Urinary bladder (tissue), 4 donors: Measurements from ENCODE around the gene RAI2. TPM values are rescaled to one million over a fixed set of nuclear protein-coding genes. Genes with fewer than 3 reads are reported as not detected.
"Not testable (repeated sequence)": the region's sequence is repeated elsewhere in the genome, so short reads cannot be mapped to it uniquely, and the experiment has no call there.

Experiments used
- DNase-seq: peaks from one replicate; pipeline ENCODE4 v3.0.0-alpha.2; 2015; ENCODE audit errors: extremely low spot score
- H3K27ac ChIP-seq: one replicate; pipeline ENCODE4 v1.5.1; 2013; ENCODE audit warnings: low read depth, mild to moderate bottlenecking, moderate library complexity
- H3K36me3 ChIP-seq: one replicate; pipeline ENCODE4 v1.6.1; 2013; ENCODE audit warnings: mild to moderate bottlenecking, moderate library complexity; ENCODE audit not compliant: insufficient read depth
- H3K4me1 ChIP-seq: one replicate; pipeline ENCODE4 v1.6.1; 2013; ENCODE audit warnings: mild to moderate bottlenecking, moderate library complexity; ENCODE audit not compliant: insufficient read depth
- H3K4me3 ChIP-seq: one replicate; pipeline ENCODE4 v1.5.1; 2013; ENCODE audit warnings: low read depth, low read length
- WGBS: extraction: QIAGEN DNeasy Blood & Tissue Kit; methylation state at CpG from one replicate; pipeline ENCODE4 v1.1.7; 2013; 5-methylcytosine and 5-hydroxymethylcytosine counted together
- polyA plus RNA-seq: library from polyadenylated mRNA; stranded (reverse); fragments of 200-250 nt; gene quantifications from one replicate; pipeline ENCODE4 v1.2.3, GENCODE V29; 2013
- total RNA-seq: library from RNA; depleted of rRNA; stranded (reverse); fragments of >200 nt; gene quantifications from one replicate; pipeline ENCODE4 v1.2.3, GENCODE V29; 2014
- donor health status: healthy with polysubstance abuse.
- donor health status: healthy.

RAI2 gene
- total and polyA plus RNA-seq, 2 donors: 4.7 to 54.3 TPM

DNA sequence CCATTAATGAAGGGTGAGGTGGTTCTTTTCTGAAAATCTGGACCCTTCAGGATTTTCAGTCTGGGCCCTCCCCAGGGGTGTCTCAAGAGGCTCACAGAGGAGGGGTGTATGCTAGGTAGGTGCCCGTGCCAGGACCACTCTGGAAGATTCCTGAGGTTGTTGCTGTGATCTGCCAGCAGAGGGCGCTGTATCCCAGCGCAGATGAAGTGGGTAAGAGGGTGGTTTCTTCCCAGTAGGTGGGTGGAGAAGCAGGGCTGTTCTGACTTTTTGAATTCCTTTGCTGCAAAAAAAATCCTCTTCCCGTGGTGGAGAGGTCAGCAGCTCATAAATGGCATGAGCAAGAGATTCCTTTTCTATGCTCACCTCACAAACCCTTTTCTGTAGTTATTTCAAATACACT lies 72.7 kb downstream of the RAI2 start:
- Histone ChIP-seq H3K4me1 (no peaks in the 10 kb centered on the region), H3K27ac (no peak overlapping the region), H3K36me3 (no peaks in the 10 kb centered on the region), H3K4me3 (no peak overlapping the region)
- DNase-seq: no peak
- 4% methylated on average over 4 of the region's 4 CpGs for WGBS

DNA sequence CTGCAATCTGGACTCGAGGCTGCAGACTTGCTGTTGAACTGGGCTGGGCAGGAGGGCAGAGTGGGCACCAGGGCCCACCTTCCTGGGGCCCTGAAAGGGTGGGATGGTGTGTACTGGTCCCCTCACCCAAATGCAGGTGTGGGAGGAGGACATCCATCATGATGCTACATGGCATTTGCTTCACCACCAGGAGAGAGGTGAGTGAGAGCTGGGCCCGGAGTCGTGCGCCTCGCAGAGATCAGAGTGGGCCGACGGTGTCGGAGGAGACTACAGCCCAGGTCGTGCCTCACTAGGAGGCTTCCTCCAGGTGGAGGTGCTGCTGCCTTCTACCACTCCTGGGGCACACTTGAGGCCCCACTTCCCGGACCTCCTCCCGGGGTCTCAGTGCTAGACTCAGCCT lies 73.5 kb downstream of the RAI2 start:
- no peaks in the 10 kb centered on the region for H3K4me1 ChIP-seq
- no peak for DNase-seq
- 97% methylated on average over 11 of the region's 11 CpGs for WGBS

DNA sequence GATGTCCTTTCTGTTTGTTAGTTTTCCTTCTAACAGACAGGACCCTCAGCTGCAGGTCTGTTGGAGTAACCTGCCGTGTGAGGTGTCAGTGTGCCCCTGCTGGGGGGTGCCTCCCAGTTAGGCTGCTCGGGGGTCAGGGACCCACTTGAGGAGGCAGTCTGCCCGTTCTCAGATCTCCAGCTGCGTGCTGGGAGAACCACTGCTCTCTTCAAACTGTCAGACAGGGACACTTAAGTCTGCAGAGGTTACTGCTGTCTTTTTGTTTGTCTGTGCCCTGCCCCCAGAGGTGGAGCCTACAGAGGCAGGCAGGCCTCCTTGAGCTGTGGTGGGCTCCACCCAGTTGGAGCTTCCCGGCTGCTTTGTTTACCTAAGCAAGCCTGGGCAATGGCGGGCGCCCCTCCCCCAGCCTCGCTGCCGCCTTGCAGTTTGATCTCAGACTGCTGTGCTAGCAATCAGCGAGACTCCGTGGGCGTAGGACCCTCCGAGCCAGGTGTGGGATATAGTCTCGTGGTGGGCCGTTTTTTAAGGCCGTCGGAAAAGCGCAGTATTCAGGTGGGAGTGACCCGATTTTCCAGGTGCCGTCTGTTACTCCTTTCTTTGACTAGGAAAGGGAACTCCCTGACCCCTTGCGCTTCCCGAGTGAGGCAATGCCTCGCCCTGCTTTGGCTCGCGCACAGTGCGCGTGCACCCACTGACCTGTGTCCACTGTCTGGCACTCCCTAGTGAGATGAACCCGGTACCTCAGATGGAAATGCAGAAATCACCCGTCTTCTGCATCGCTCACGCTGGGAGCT lies 74.3 kb downstream of the RAI2 start:
- not testable (repeated sequence) for H3K27ac ChIP-seq, H3K36me3 ChIP-seq, H3K4me3 ChIP-seq, H3K4me1 ChIP-seq, DNase-seq
- 60% methylated on average over 26 of the region's 31 CpGs for WGBS

More for the DNA sequence above, 73.5 kb downstream of the RAI2 start:
- Histone ChIP-seq H3K36me3 (no peaks in the 10 kb centered on the region), H3K4me3 (no peak overlapping the region), H3K27ac (no peak overlapping the region)

DNA sequence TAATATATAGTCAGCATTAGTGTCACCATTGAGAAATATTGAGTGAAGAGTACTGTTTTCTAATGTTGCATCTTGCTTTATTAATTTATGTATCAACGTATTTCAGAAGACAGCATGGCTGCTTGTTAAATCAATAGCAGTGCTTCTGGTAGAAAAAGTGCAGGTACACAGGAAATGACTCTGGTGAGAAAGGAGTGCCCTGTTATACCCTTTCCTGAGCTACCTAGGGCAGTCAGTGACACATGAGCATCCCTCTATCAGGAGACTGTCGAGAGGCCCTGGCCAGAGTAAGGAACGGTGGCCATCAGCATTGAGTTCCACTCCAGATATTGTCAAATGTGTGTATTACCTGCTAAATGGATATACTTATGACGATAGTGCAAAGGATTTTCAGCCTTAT lies 81.7 kb downstream of the RAI2 start:
- no peak overlapping the region for H3K27ac ChIP-seq
- no peak overlapping the region for H3K4me3 ChIP-seq
- 90% methylated on average over 4 of the region's 4 CpGs for WGBS
- no peaks in the 10 kb centered on the region for H3K4me1 ChIP-seq
- no peak for DNase-seq
- no peaks in the 10 kb centered on the region for H3K36me3 ChIP-seq

DNA sequence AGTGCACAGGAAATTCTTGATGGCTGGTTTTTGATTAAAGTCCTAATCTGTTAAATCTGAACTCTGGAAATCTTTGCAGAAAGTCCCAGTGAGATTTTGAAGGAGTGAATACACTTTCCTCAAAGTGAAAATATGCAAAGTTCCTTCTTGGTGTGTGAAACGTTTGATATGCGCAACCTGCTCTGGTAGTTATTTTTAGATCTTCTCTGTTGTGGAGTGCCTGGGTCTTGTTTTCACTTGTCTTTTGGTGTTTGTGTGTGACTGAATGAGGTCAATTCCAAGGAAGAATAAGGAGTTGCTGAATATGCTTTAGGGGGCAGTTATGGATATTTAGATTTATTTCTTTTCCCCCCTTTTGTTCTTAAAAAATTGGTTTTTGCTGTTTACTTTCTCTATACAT lies 82.1 kb downstream of the RAI2 start:
- no peak overlapping the region for H3K4me3 ChIP-seq
- no peak overlapping the region for H3K27ac ChIP-seq
- no peaks in the 10 kb centered on the region for H3K36me3 ChIP-seq
- H3K4me1 ChIP-seq: no peaks in the 10 kb centered on the region
- DNase-seq: no peak
- 54% methylated on average over 2 of the region's 2 CpGs for WGBS

DNA sequence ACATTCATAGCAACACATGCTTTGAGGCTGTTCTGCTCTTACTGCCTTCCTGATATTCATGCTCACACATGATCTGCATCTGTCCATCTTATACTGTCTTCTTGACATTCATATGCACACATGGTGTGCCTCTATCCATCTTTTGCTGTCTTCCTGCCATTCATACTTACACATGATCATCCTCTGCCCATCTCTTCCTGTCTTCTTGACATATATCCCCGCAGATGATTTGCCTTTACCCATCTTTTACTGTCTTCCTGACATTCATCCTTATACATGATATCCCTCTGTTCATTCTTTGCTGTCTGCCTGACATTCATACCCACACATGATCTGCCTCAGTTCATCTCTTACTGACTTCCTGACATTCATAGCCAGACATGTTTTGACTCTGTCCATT lies 87.0 kb downstream of the RAI2 start:
- no peak for DNase-seq
- H3K27ac ChIP-seq: no peak overlapping the region
- no peaks in the 10 kb centered on the region for H3K4me1 ChIP-seq
- no peaks in the 10 kb centered on the region for H3K36me3 ChIP-seq
- WGBS: 94% methylated on average over 1 of the region's 1 CpG
- no peak overlapping the region for H3K4me3 ChIP-seq

DNA sequence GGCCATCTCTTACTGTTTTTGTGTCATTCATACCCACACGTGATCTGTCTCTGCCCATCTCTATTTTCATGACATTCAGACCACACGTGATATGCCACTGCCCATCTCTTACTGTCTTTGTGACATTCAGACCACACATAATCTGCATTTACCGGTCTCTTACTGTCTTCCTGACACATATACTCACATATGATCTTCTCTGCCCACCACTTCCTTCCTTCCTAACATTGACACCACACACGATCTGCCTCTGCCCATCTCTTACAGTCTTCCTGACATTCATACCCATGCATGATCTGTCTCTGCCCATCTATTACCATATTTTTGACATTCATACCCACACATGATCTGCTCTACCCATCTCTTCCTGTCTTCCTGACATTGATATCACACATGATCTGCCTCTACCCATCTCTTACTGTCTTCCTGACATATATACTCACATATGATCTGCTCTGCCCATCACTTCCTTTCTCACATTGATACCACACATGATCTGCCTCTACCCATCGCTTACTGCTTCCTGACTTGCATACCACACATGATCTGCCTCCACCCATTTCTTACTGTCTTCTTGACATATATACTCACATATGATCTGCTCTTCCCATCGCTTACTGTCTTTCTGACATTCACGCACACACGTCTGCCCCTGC lies 87.7 kb downstream of the RAI2 start:
- DNase-seq: no peak
- Histone ChIP-seq H3K27ac (no peak overlapping the region), H3K4me1 (no peaks in the 10 kb centered on the region), H3K4me3 (no peak overlapping the region), H3K36me3 (no peaks in the 10 kb centered on the region)
- 80% methylated on average over 8 of the region's 8 CpGs for WGBS

DNA sequence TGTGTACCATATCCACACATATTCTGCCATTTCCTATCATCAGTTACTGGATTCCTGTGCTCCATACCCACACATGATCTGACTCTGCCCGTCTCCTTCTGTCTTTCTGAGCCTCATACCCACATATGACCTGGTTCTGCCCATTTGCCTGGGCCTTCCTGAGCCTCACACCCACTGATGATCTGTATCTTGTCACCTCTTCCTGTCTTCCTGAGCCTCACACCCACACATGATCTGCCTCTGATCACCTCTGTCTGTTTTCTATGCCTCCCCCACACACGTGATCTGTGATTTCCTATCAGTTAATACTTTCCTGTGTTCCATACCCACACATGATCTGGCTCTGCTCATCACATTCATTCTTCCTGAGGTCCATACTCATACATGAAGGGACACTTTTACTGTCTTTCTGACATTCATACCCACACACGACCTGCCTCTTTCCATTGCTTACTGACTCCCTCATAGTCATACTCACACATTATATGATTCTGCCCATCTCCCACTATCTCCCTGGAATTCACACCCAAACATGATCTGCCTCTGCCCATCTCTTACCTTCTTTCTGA lies 91.3 kb downstream of the RAI2 start:
- H3K27ac ChIP-seq: no peak overlapping the region
- WGBS: 74% methylated on average over 3 of the region's 3 CpGs
- no peaks in the 10 kb centered on the region for H3K36me3 ChIP-seq
- H3K4me1 ChIP-seq: no peaks in the 10 kb centered on the region
- H3K4me3 ChIP-seq: no peak overlapping the region
- DNase-seq: no peak

DNA sequence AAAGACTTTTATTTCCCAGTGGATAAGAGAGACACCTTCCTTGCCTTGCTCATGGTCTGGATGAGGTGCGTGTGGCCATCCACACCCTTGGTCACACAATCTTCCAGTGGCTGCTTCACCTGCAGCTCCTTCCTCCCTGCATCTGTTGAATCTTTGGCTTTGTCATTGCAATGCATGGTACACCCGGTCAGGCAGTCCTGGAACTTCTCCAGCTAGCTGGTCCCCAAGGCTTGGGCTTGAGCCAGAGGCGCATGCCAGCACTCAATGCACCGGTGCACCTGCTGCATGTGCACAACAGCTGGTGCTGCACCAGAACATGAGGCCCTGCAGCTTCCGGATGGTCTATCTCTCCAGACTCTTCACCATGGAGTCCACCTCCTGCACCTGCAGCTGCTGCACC lies 92.1 kb downstream of the RAI2 start:
- no peak for DNase-seq
- WGBS: 85% methylated on average over 5 of the region's 5 CpGs
- no peaks in the 10 kb centered on the region for H3K4me1 ChIP-seq
- H3K4me3 ChIP-seq: no peak overlapping the region
- no peak overlapping the region for H3K27ac ChIP-seq
- no peaks in the 10 kb centered on the region for H3K36me3 ChIP-seq

DNA sequence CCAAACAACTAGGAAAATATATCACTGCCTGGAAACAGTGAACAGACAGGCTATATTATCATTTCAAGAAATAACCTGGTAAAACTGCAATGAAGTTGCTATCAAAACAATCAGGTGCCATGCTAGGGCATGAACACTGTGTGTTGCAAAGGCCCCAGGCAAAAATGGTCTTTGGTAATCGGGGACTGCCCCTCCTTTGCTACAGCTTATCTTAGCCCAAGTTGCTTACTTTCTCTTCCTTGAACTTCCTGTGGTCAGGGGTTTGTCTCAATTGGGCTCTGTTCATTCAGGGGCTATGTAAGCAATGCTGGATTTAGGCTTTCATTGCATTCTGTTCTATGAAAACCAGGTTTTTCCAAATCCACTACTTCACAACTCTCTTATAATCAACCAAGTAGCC lies 93.4 kb downstream of the RAI2 start:
- DNase-seq: no peak
- Histone ChIP-seq H3K4me3 (no peak overlapping the region), H3K4me1 (no peaks in the 10 kb centered on the region), H3K36me3 (no peaks in the 10 kb centered on the region), H3K27ac (no peak overlapping the region)
- 10% methylated on average over 1 of the region's 1 CpG for WGBS

DNA sequence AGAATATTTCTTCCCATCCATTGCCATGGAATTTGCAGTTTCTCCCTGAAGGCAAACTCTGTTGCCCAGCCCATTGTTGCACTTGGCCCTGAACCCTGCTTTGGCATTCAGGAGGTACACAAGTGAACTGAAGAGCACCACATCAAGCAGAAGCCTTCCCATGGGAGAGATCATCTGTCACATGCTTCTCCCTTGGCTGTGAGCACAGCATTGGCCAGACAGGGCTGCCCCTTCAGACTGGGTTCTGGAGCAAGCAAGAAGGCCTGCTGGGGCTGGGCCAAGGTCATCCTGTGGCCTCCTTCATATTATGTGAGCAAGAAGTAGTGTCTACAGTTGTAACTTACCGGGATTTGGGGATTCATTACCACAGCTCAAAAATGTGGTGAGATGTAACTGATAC lies 101.1 kb downstream of the RAI2 start:
- WGBS: 90% methylated on average over 1 of the region's 1 CpG
- H3K4me3 ChIP-seq: no peak overlapping the region
- H3K4me1 ChIP-seq: no peaks in the 10 kb centered on the region
- DNase-seq: no peak
- no peaks in the 10 kb centered on the region for H3K36me3 ChIP-seq
- H3K27ac ChIP-seq: no peak overlapping the region

DNA sequence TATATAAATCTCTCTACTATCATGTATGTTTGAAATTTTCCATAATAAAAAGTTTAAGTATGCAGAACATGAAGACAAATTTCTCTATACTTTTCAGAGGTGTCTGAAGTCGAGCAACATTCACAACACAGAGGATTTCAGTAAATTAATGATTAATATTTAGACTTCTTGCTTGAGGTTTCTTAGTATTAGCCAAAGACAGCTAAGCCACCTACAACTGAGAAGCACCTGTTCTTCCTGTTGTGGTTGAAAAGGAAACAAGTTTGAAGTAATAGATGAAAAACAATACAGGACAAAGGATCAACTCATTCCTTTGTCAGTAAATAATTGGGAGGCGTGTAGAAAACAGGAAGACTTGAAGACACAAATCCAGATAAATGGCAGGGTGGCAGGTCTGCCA lies 102.7 kb downstream of the RAI2 start:
- 85% methylated on average over 2 of the region's 2 CpGs for WGBS
- H3K36me3 ChIP-seq: no peaks in the 10 kb centered on the region
- no peaks in the 10 kb centered on the region for H3K4me1 ChIP-seq
- no peak for DNase-seq
- H3K4me3 ChIP-seq: no peak overlapping the region
- H3K27ac ChIP-seq: no peak overlapping the region

DNA sequence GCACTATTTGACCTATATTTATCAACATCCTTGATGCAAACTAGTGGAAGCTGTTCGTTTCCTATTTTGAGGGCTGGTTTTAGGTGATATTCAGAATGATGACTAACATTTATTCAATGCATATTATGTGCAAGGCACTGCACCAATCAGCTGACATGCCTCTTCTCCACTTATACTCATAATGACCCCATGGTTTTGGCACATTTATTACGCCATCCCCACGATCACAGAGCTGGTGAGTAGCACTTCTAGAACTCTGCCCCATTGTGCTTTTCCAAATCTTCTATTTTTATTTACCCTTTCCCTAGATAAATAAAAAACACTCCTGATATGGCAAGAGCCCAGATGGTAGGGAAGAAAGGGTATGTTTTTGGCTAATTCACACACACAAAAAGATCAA lies 110.7 kb downstream of the RAI2 start:
- Histone ChIP-seq H3K4me3 (no peak overlapping the region), H3K4me1 (no peaks in the 10 kb centered on the region), H3K36me3 (no peaks in the 10 kb centered on the region), H3K27ac (no peak overlapping the region)
- no peak for DNase-seq
- WGBS: 84% methylated on average over 3 of the region's 3 CpGs
